HG03039 (cell line): ENCODE results near the gene FKBP14.

ENCODE experiments used
- ATAC-seq: cut with Tn5 transposase; IDR thresholded peaks from one replicate; pipeline ENCODE4 v1.9.1; 2021; ENCODE audit warnings: mild to moderate bottlenecking, moderate library complexity; ENCODE audit not compliant: unreplicated experiment

FKBP14 gene

GRCh38 chr7:29993140-29993539 is 33.4 kb downstream of the FKBP14 start:
- ATAC-seq, result no peak

DNA sequence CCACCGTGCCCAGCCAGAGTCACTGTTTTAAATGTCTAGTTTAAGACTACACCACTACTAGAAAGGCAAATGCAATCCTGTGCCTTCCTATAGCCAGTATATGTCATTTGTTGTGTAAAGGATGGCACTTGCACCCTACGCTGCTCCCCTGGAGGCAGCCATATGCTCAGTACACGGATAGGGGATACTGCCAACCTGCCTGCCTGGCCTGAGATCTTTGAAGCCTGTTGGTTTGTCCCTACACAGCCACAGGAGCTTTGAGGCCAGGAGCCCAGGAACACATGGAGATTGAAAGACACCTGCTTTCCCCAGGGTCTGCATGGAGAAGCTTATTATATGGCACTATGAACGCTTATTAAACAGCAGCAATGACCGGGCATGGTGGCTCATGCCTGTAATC is 34.6 kb downstream of the FKBP14 start:
- ATAC-seq, result no peak

DNA sequence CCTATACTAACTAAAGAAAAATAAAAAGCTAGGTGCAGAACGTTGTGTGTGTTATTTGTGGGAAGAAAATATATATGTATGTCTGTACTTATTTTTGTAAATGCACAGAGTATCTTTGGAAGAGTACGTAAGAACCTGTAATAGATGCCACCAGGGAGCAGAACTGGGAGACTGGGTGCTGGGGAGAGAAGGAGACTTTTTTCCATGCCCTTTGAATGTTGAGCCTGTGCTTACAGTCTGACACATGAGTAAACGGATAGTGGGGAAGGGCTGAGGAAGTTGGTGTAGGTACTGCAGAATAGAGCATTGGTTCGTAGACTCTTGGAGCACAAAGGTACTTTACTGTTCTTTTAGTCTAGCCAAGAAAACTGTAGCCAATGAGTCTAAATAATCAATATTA is 35.6 kb downstream of the FKBP14 start:
- ATAC-seq, result no peak

GRCh38 chr7:29989257-29989995 is 37.1 kb downstream of the FKBP14 start, which contains the start of gene SCRN1:
SCRN1 (minus strand) TSS chr7:29989801; CDS start chr7:29969067, 20,734 bp downstream.
- peak; percentile 37 for ATAC-seq

DNA sequence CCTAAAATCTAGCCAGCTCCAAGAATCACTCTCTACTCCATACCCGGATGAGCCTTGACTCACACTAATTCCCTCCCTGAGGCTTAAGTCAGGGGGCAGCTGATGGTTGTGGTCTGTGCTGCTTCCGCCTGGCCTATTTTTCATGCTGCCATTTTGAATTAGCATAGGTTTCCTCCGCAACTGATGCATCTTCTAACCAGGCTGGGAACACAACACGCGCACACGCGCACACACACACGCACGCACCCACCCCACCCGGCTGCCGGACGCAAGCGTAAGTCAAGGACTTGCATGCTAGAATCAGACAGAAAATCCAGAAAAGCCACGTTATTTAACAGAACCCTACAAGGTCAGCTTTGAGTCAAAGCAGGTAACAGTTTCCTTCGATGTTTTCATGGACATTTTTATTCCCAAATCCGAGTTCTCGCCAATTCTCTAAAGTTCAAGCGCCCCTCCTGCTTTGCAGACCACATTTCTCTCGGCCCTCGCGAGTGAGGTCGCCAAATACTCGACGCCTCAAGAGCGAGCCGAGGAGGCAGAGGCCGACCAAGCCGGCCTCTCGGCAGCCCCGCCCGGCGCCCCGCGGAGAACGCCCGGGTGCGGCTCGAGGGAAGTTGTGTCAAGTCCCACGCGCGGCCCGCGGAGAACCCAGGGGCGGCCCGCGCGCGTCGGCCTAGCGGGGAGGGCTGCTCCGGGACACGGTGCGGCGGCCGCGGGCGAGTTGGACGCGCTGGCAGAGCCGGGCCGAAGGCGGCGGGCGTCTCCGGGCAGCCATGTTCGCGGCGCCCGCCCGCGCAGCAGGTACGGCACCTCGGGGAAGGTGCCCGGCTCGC is 37.9 kb downstream of the FKBP14 start:
- peak; percentile 30 for ATAC-seq

DNA sequence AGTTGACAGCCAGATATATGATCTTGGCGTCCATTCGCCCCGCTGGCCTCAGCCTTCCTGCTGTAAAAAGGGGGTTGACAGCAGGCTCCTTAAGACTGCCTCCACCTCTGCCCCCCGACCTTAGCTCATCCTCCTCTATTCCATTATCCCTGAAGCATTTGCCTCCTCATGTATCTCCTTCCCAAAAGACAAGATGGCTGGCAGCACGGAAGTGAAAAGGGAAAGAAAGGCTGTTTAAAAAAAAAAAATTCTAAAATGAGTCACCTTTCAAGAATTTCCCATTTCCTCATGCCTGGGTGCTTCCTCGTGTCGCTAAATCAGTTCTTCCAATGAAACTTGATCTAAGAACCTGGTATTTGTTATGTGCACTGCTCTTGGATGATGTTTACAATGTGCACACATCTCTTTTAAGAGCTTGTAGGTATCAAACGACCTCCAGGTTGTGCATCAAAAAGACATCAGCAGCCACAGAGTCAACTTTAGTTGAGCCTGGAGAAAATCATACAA is 38.6 kb downstream of the FKBP14 start:
- no peak for ATAC-seq

- no peak for ATAC-seq
Measured at GRCh38 chr7:29987083-29987482, 39.4 kb downstream of the FKBP14 start.

DNA sequence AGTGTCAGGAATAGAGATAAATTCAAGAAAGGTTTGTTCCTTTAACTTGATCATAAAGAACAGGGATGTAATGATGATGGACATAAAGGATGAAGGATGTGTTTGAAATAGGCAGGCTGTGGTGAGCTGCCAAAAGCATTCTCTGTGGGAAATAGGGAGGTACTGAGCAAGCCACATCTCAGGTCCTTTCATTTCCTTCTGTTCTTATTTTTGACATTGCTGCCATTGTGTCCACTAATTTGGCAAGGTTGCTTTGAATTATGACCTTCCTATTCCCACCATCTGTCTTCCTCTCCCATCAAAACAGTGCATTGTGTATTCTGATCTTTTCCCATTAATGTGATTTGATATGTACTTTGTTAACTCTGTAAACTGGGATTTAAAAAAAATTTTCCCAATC is 46.4 kb downstream of the FKBP14 start:
- ATAC-seq, result no peak

DNA sequence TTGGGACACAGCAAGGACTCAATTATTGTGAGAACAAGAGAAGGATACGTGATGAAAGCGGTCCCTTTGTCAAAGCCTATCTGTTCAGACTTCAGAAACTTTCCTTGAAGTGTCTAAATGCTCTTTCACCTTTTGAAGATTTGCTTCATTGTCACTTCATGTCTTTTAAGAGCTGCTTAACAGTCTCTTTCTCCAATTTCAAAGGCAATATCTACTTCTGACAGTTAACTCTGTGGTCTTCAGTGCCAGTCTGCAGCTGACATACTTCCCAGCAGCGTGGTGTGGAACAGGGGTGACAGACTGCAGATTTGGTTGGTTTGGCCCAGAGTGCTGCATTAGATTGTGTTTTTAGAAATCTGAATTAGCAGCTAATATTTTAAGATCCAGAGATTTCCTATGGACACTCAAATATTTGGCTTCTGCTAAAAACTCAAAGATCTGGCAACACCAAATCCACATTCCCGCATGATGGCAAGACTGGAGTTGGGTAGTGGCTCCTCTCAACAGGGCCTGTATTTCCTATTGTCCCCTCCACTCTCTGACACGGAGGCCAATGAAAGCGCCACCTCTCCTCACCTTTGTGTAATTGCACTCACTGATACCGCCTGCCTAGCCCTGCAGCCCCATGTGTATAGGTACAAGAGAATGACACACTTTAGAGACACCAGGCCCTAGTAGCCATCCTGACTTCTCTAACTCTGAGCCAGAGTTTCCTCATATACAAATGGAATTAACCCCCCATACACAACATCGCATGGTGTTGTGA is 48.4 kb downstream of the FKBP14 start:
- ATAC-seq, result no peak

DNA sequence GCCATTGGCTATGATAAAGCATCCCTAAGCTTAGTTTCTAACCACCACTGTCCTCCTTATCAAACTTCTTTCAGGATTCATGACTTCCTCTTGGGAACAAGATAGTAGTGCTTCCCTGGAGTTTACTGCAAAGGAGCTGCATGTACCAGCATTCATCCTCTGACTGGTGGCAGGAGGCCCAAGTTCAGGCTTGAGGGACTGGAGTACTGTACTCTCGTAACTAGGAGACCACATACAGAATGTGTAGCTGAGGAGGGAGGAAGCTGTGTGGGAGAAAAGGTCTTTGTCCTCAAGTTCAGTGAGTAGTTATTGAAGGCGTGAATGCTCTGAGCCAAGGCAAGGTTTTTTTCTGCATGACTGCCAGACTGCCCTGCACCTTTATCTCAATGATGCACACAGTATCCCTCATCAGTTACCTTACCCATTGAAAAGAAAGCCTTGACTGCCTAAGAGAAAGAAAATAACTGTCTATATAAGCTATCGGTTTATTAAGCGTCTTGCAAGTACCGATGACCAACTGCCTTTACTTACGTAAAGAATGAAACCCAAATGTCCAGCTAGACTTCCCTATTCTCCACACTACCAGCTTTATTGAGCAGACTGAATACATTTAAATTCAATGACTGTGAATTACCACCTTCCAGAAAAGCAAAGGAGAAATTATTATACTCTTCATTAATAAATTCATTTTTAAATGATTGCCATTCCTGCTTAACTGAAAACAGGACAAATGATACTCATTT is 49.7 kb downstream of the FKBP14 start:
- ATAC-seq, result no peak

GRCh38 chr7:29976266-29976665 is 50.2 kb downstream of the FKBP14 start:
- ATAC-seq, result no peak

GRCh38 chr7:29975561-29975960 is 50.9 kb downstream of the FKBP14 start:
- no peak for ATAC-seq

DNA sequence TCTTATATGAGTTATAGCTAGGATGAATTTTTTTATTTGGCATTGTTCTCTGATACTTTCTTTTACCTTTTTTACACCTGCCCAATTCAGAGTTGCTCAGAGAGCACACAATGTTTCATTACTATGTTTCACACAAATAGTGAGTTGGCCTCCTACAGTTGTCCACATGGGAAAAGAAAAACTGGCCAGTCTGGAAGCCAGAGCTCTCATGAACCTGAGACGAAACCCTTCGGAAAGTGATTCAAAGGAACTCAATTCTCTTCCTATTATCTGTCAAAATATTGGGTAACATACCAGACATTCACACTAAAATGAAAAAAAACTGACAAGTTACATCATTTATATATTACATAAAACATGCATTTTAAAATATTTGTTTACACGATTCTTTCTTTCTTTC is 52.2 kb downstream of the FKBP14 start:
- ATAC-seq, result no peak

DNA sequence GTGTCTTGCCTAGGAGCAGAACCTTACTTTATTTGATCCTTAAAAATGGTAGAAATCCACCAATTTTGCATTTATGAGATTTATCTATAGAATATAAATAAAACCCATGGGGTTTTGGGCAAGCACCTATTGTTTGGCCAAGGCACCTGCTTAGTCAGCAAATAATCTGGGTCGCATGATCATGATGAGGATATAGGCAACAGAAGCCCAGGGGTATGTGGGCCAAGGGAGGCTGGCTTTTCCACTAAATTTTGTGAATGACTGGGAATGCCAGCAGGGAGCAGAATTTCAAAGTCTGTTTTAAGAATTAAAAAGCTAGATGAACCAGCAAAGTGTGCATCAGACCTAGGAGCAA is 54.2 kb downstream of the FKBP14 start:
- no peak for ATAC-seq

DNA sequence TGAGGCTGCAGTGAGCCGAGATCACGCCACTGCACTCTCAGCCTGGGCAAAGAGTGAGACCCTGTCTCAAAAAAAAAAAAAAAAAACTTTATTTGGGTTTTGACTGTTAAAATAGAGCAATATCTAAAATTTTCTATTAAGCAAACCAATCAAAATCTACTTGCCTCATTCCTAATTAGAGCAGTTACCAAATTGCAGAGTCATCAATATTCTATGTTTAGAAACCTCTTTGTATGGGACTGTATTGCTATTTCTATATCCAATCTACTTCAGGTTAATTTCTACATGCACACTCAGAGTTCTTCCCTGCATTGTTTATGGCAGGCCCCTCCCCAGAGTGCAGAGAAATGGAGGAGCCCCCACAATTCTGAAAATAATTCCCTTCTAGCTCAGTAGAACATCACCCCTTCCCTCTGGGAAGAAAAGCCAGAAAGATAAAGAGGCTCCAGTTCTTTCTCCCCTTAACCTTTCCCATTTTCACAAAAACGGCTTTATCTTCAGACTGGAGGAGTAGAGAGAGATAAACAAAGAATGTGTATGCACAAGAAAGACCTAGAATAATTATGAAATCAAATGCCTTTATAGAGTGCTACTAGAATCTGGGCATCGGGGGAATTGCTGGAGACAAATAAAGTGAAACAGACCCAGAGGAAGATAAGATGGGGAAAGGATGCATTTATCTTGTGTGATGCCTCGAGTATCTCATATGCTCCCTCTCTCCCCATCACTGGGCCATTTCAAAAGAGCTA is 54.8 kb downstream of the FKBP14 start:
- ATAC-seq, result no peak

GRCh38 chr7:29970158-29970557 is 56.3 kb downstream of the FKBP14 start:
- no peak for ATAC-seq

- ATAC-seq, result no peak
Measured at GRCh38 chr7:29969738-29970137, 56.8 kb downstream of the FKBP14 start.

DNA sequence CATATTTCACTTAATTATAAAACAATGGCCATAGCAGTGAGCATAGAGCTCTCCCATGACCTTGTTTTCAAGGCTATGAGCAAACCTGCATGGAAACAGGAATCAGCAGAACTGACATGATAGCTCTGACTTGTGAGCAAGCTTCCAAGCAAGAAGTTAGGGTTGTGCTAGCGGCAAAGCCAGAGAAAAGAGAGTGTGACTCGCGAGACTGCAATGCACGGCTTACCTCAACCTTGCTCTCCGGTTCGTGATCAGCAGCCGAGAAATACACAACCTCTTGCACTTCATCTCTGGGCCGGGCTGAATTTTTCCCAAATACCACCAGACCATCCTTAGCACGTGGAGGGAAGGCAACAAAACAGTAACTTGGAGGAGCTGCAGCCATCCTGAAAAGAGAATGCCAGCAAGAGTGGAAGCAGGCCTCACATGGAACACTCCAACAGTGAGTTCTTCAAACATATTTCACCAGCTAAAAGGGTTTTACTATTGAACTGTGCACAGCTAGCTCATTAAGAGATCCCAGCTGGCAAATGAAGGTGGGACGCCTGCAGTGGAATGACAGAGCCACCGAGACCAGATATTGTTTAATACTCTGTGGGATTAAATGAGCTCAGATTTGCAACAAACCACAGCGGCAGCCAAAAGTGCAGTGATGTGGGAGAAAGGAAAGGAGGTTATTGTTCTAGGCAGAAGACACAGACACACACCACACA is 57.7 kb downstream of the FKBP14 start:
- no peak for ATAC-seq

- ATAC-seq, result no peak
Measured at GRCh38 chr7:29965030-29965429, 61.5 kb downstream of the FKBP14 start.
